Adrenal gland (tissue), 12 donors: ENCODE data around the gene MDM2. TPM values are rescaled to one million over a fixed set of nuclear protein-coding genes. Genes with fewer than 3 reads are reported as not detected.

ENCODE experiments used
- DNase-seq, 7 donors: peaks; one replicate each; pipeline ENCODE4 v3.0.0-alpha.2; 2019 to 2020
- H3K27ac ChIP-seq, 5 donors: fragments of 200-600 bp; sonication (generic) in 4 of 5; 1 replicate in 3 of 5; 2 replicates in 2 of 5; pipeline versions ENCODE4 v1.5.1 to v1.8.0; 2016 to 2020; ENCODE audit warnings: mild to moderate bottlenecking in 1 of 5
- H3K27me3 ChIP-seq: fragments of 200-600 bp; 2 replicates; pipeline ENCODE4 v1.8.0; 2021
- H3K36me3 ChIP-seq, 2 donors: fragments of 200-600 bp; replicated peaks in 1 of 2; 1 replicate in 1 of 2; 2 replicates in 1 of 2; pipeline versions ENCODE4 v1.5.1 to v1.8.0; 2018 to 2022
- H3K4me1 ChIP-seq, 2 donors: fragments of 200-600 bp; replicated peaks in 1 of 2; 1 replicate in 1 of 2; 2 replicates in 1 of 2; pipeline versions ENCODE4 v1.5.1 to v1.8.0; 2018 to 2021
- H3K4me3 ChIP-seq, 4 donors: fragments of 200-600 bp; sonication (generic) in 3 of 4; one replicate each; pipeline ENCODE4 v1.5.1; 2016 to 2018
- H3K9me3 ChIP-seq, 3 donors: fragments of 200-600 bp; sonication (generic) in 1 of 3; replicated peaks in 1 of 3; 1 replicate in 2 of 3; 2 replicates in 1 of 3; pipeline versions ENCODE4 v1.5.1 to v1.8.0; 2016 to 2021
- POLR2A ChIP-seq, 2 donors: fragments of 450-650 bp; IDR thresholded peaks; one replicate each; pipeline ENCODE4 v1.6.1; 2017; ENCODE audit warnings: antibody characterized with exemption in 2 of 2, mild to moderate bottlenecking in 2 of 2, moderate library complexity in 1 of 2
- WGBS, 4 donors: extraction: QIAGEN DNeasy Blood & Tissue Kit in 2 of 4; methylation state at CpG; one replicate each; pipeline versions ENCODE4 v1.1.5 to v1.1.7; 2013 to 2017; 5-methylcytosine and 5-hydroxymethylcytosine counted together
- intact Hi-C, 2 donors: fragments of 100-400 bp; cut with DNase I; formaldehyde crosslinking; loops; one replicate each; pipeline versions ENCODE4 v1.14.1 to v1.15.0; 2022 to 2023
- polyA plus RNA-seq, 3 donors: library from polyadenylated mRNA; stranded (reverse); fragments of 200-250 nt in 2 of 3; fragments of 350-450 nt in 1 of 3; fragmentation: Illumina TruSeq in 1 of 3; extraction: RNeasy Lipid Tissue Mini Kit (QIAGEN cat#74804) in 1 of 3; gene quantifications; one replicate each; pipeline ENCODE4 v1.2.3, GENCODE V29; 2013 to 2014
- total RNA-seq, 9 donors: library from RNA; depleted of rRNA in 4 of 9; stranded (reverse); fragments of >200 nt in 4 of 9; fragments of 120-200 nt in 1 of 9; fragmentation: NEBNext Ultra II Directional in 1 of 9; extraction: Animal tissue kit (Norgen Biotek cat#: 25700) in 1 of 9; gene quantifications; one replicate each; pipeline versions ENCODE4 v1.1.0 to v1.2.4, GENCODE V29; 2013 to 2023
- TF ChIP-seq, protein P1 (sequence below), 6 experiments: fragments of 450-650 bp in 4 of 6; fragments of 200-600 bp in 2 of 6; sonication (generic) in 1 of 6; IDR thresholded peaks; 1 replicate in 5 of 6; 2 replicates in 1 of 6; pipeline versions ENCODE4 v1.5.1 to v1.8.0; 2016 to 2021; ENCODE audit warnings: antibody characterized with exemption in 6 of 6, mild to moderate bottlenecking in 2 of 6, moderate library complexity in 1 of 6
- donor health status: healthy with polysubstance abuse.
- donor health status: Bipolar disorder and iron deficiency.
- donor health status: DM: yes; HTN: yes; CAD: no.
- donor health status: DM: no; HTN: no; CAD: no.
- donor health status: DM: no; HTN: no; CAD: no.
- donor health status: DM: yes; HTN: yes; CAD: no.

Gene MDM2
- total and polyA plus RNA-seq, 12 donors, result 44.3 to 241 (median 107) TPM

DNA sequence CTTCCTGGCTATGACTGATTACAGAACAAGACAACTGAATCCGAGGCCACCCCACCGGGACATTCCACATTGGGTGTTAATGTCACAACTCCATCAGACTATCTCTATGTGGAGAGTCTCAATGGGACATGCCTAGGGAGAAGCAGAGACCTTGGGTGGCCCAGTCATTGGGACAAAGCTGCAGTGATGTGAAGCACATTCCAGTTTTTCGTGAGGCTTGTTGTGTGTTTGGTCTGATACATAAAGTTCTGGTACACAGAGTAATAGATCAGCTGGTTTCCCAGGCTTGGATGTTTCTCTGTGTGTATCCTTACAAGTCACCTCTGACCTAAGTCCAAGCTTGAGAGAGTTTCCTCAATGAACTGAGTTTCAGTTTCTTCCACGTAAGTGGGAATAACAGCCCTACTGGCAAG lies 82.7 kb downstream of the MDM2 start:
- WGBS, 4 donors, result 44 to 69% (median 57%) methylated on average over 4 of the region's 4 CpGs
- DNase-seq, result no peak
- H3K4me3 ChIP-seq, result no peak overlapping the region
- TF ChIP-seq, protein P1, sequence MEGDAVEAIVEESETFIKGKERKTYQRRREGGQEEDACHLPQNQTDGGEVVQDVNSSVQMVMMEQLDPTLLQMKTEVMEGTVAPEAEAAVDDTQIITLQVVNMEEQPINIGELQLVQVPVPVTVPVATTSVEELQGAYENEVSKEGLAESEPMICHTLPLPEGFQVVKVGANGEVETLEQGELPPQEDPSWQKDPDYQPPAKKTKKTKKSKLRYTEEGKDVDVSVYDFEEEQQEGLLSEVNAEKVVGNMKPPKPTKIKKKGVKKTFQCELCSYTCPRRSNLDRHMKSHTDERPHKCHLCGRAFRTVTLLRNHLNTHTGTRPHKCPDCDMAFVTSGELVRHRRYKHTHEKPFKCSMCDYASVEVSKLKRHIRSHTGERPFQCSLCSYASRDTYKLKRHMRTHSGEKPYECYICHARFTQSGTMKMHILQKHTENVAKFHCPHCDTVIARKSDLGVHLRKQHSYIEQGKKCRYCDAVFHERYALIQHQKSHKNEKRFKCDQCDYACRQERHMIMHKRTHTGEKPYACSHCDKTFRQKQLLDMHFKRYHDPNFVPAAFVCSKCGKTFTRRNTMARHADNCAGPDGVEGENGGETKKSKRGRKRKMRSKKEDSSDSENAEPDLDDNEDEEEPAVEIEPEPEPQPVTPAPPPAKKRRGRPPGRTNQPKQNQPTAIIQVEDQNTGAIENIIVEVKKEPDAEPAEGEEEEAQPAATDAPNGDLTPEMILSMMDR (IDR thresholded peaks at IDR 0.05), result no peak
- no peak for TF ChIP-seq POLR2A (IDR thresholded peaks at IDR 0.05)
- no peaks in the 10 kb centered on the region for H3K9me3 ChIP-seq
- H3K27ac ChIP-seq, result peak overlapping the region in 1 of 5 donors; percentile 52
- no peaks in the 10 kb centered on the region for H3K27me3 ChIP-seq
- no peaks in the 10 kb centered on the region for H3K4me1 ChIP-seq
- intact Hi-C loops, result no loop called here
- no peaks in the 10 kb centered on the region for H3K36me3 ChIP-seq

DNA sequence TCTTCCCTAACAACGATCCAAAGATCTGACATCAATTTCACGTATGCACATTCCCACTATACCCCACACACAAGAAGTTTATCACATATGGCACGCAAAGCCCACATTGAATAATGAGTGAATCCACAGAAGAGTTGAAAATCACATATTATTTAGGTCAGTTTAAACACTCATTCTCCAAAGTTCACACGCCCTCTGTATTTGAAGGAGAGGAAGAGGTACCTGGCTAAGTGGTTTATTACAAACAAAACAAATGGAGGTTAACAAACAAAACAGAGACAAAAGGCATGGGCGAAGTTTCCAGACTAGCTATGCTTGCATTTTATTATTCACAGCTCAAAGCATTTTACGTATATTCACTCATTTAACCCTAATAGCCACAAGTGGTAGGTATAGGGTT lies 83.2 kb downstream of the MDM2 start:
- H3K4me3 ChIP-seq, result no peak overlapping the region
- H3K27me3 ChIP-seq, result no peaks in the 10 kb centered on the region
- TF ChIP-seq, protein P1 (IDR thresholded peaks at IDR 0.05), result no peak
- TF ChIP-seq POLR2A (IDR thresholded peaks at IDR 0.05), result no peak
- DNase-seq, result no peak
- intact Hi-C loops, result no loop called here
- H3K9me3 ChIP-seq, result no peaks in the 10 kb centered on the region
- no peaks in the 10 kb centered on the region for H3K4me1 ChIP-seq
- H3K27ac ChIP-seq, result no peak overlapping the region
- no peaks in the 10 kb centered on the region for H3K36me3 ChIP-seq
- 76 to 84% (median 80%) methylated on average over 6 of the region's 6 CpGs for WGBS, 4 donors

DNA sequence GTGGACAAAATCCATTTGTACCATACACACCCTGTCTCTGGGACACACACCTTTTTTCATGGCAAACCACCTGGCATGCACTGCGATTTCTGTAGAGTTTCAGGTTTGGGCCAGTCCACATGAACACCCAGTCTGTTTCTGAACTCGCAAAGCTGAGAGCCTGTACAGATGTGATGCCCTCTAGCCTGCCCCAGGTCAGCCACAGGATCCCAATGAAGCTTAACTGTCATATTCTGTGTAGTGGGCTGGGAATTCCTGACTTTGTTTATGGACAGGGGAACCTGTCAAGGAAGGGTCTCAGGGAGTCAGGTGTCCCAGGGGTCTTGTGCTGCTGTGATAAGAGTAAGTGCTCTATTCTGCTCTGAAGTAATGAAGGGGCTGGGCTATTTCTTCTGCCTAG lies 85.2 kb downstream of the MDM2 start:
- no peak for DNase-seq
- no peaks in the 10 kb centered on the region for H3K27me3 ChIP-seq
- TF ChIP-seq, protein P1 (IDR thresholded peaks at IDR 0.05), result no peak
- no peak for TF ChIP-seq POLR2A (IDR thresholded peaks at IDR 0.05)
- H3K36me3 ChIP-seq, result no peaks in the 10 kb centered on the region
- WGBS, 4 donors, result 75 to 93% (median 92%) methylated on average over 2 of the region's 2 CpGs
- H3K27ac ChIP-seq, result no peak overlapping the region
- H3K9me3 ChIP-seq, result no peaks in the 10 kb centered on the region
- intact Hi-C loops, result no loop called here
- H3K4me1 ChIP-seq, result peaks cover 12 to 17% of the 10 kb centered on the region in 2 donors
- H3K4me3 ChIP-seq, result no peak overlapping the region

DNA sequence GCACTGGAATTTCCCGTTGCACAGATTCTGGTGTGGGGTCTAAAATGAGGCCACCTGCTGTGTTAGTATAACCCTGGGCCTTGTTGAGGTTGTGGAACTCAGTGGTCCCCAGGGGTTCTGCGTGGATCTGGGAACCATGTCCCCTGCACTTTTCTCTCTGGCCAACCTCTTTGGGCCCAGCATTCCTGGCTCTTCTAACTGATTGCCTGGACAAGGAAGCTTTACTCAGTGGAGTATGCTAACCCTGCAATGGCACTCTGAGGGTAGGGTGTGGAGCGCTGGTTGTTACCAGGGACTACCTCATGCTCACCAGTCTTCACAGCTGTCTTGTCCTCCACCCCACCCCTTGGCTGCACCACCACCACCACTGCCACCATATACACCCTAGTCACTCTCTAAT lies 85.8 kb downstream of the MDM2 start:
- 79 to 100% (median 95%) methylated on average over 1 to 3 of the region's 3 CpGs for WGBS, 4 donors
- H3K36me3 ChIP-seq, result no peaks in the 10 kb centered on the region
- no peaks in the 10 kb centered on the region for H3K9me3 ChIP-seq
- TF ChIP-seq, protein P1 (IDR thresholded peaks at IDR 0.05), result no peak
- TF ChIP-seq POLR2A (IDR thresholded peaks at IDR 0.05), result no peak
- no peak overlapping the region for H3K4me3 ChIP-seq
- H3K27ac ChIP-seq, result no peak overlapping the region
- DNase-seq, result no peak
- peaks cover 12 to 19% of the 10 kb centered on the region in 2 donors for H3K4me1 ChIP-seq
- intact Hi-C loops, result no loop called here
- no peaks in the 10 kb centered on the region for H3K27me3 ChIP-seq
